BE2C (cell line): ENCODE measurements around the gene PRELP.

Source experiments
- DNase-seq: peaks from one replicate; pipeline ENCODE4 v3.0.0-alpha.2; 2020
- H3K27me3 ChIP-seq: fragments of 250-450 bp; sonication (Bioruptor Pico); 2 replicates; pipeline ENCODE4 v1.5.1; 2020; ENCODE audit warnings: mild to moderate bottlenecking
- H3K36me3 ChIP-seq: fragments of 250-450 bp; sonication (Bioruptor Pico); 2 replicates; pipeline ENCODE4 v1.5.1; 2020; ENCODE audit warnings: mild to moderate bottlenecking
- H3K4me1 ChIP-seq: fragments of 250-450 bp; sonication (Bioruptor Pico); 2 replicates; pipeline ENCODE4 v1.5.1; 2020
- H3K4me3 ChIP-seq: 2 replicates; pipeline ENCODE4 v1.5.1; 2011; ENCODE audit warnings: low read depth, low read length
- H3K9me3 ChIP-seq: fragments of 250-450 bp; sonication (Bioruptor Pico); 2 replicates; pipeline ENCODE4 v1.5.1; 2020
- TF ChIP-seq, protein P1 (sequence below): IDR thresholded peaks from 2 replicates; pipeline ENCODE4 v1.5.1; 2012; ENCODE audit warnings: mild to moderate bottlenecking, low read depth, low read length

The PRELP gene

DNA sequence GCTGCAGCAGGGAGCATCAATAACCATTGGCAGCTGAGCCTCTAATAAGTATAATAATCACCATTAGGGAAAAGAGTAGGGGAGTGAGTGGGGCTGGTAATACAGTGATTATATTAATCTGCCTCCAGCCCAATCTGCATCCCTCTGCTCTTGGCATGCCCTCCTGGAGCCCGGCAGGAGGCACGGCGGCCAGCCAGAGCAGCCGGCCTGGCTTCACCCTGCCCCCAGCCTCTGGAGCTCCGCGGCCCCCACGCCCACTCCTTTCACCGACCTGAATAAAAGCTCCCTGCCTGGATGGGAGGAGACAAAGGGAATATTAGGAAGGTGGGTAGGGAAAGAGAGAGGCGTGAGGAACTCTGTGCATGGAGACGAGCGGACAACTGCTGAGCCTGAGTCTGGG lies 46.6 kb downstream of the PRELP start:
- H3K4me1 ChIP-seq, result peaks cover 41% of the 10 kb centered on the region
- no peak overlapping the region for H3K4me3 ChIP-seq
- H3K27me3 ChIP-seq, result no peaks in the 10 kb centered on the region
- TF ChIP-seq, protein P1, sequence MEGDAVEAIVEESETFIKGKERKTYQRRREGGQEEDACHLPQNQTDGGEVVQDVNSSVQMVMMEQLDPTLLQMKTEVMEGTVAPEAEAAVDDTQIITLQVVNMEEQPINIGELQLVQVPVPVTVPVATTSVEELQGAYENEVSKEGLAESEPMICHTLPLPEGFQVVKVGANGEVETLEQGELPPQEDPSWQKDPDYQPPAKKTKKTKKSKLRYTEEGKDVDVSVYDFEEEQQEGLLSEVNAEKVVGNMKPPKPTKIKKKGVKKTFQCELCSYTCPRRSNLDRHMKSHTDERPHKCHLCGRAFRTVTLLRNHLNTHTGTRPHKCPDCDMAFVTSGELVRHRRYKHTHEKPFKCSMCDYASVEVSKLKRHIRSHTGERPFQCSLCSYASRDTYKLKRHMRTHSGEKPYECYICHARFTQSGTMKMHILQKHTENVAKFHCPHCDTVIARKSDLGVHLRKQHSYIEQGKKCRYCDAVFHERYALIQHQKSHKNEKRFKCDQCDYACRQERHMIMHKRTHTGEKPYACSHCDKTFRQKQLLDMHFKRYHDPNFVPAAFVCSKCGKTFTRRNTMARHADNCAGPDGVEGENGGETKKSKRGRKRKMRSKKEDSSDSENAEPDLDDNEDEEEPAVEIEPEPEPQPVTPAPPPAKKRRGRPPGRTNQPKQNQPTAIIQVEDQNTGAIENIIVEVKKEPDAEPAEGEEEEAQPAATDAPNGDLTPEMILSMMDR, result no peak
- no peaks in the 10 kb centered on the region for H3K9me3 ChIP-seq
- H3K36me3 ChIP-seq, result no peaks in the 10 kb centered on the region
- DNase-seq, result peak; percentile 58

DNA sequence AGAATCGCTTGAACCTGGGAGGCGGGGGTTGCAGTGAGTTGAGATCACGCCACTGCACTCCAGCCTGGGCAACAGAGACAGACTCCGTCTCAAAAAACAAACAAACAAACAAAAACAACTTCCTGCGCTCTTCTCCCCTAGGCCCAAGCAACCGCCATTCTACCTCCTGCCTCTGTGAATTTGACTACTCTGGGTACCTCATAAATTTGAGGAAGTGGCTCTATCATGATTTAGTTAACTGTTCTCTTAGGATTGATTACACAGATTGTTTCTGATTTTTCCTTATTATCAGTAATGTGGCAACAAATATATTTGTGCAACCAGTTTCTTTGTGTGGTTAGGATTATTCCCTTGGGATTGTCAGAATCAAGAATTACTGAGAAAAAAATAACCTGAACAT lies 48.1 kb downstream of the PRELP start:
- Histone ChIP-seq H3K4me3 (no peak overlapping the region), H3K36me3 (no peaks in the 10 kb centered on the region), H3K9me3 (no peaks in the 10 kb centered on the region), H3K27me3 (no peaks in the 10 kb centered on the region), H3K4me1 (peaks cover 41% of the 10 kb centered on the region)
- no peak for DNase-seq
- TF ChIP-seq, protein P1, result no peak

DNA sequence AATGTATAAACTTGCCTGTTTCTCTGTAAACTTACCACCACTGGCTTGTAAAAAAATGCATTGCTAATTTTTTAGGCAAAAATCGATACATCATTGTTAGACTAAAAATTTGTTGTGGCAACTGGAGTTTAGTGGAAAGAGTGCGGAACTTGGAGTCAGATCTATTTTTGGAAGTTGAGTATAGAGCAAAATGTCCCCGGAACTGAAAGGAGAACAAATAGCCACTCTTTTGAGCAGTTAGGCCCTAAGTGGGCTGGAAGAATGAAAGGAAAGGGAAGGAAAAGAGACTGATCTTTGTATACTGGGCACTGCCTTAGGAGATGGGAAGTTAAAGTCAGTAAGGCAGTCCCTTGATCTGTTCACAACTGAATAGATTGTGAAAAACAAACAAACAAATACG lies 48.5 kb downstream of the PRELP start:
- Histone ChIP-seq H3K4me1 (peaks cover 40% of the 10 kb centered on the region), H3K9me3 (no peaks in the 10 kb centered on the region), H3K27me3 (no peaks in the 10 kb centered on the region), H3K4me3 (no peak overlapping the region), H3K36me3 (no peaks in the 10 kb centered on the region)
- TF ChIP-seq, protein P1, result no peak
- no peak for DNase-seq

DNA sequence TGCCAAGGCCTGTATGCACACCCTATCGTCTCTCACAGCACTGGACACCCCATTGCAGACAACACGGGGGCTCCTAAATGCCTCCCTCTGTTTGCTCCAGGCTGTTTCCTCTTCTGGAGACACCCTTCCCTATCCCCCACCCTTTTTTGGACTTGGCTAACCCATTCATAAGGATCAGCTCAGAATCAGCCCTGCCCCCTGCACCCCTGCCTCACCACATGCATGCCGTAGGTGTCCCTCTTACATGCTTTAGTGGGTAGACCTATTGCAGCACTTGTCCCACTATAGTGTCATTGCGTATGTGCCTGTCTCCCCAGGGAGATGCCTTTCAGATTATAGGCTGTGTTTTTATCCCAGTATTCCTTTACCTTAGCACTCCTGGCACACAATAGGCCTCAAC lies 49.2 kb downstream of the PRELP start:
- H3K27me3 ChIP-seq, result no peaks in the 10 kb centered on the region
- H3K9me3 ChIP-seq, result no peaks in the 10 kb centered on the region
- no peaks in the 10 kb centered on the region for H3K36me3 ChIP-seq
- no peak overlapping the region for H3K4me3 ChIP-seq
- H3K4me1 ChIP-seq, result peaks cover 33% of the 10 kb centered on the region
- TF ChIP-seq, protein P1, result no peak
- DNase-seq, result no peak

DNA sequence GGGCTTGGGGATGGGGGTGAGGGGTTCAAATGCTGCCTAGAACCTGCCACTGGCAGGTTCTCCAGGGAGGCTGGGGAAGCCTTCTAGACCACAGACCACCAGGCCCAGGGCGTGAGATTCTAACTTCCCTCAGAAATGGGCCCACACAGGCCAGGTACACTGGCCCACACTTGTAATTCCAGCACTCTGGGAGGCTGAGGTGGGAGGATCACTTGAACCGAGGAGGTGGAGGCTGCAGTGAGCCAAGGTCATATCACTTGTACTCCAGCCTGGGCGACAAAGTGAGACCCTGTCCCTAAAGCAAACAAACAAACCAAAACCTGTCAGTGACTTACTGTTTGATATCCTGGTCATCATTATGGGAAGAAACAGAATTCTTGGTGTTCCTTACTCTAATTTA lies 50.1 kb downstream of the PRELP start:
- Histone ChIP-seq H3K4me1 (peaks cover 28% of the 10 kb centered on the region), H3K4me3 (no peak overlapping the region), H3K27me3 (no peaks in the 10 kb centered on the region), H3K36me3 (no peaks in the 10 kb centered on the region), H3K9me3 (no peaks in the 10 kb centered on the region)
- TF ChIP-seq, protein P1, result no peak
- no peak for DNase-seq

DNA sequence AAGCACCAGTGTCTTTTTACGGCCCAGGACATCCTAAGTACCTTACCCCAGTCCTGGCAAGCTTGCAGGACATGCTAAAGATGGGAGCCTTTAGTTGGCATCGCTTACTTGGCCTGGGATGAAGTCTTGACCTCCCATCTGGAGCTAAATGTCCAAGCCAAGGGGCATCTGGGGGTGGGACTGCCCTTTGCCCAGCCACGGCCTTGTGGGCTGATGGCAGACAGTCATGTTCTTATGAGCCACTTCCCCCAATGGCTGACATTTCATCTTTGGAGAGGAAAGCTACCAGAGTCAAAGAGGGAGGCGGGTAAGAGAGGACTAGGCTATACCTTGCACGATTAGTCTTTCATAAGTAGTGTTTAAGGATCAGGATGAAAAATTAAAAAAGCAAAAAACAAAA lies 50.5 kb downstream of the PRELP start:
- no peak overlapping the region for H3K4me3 ChIP-seq
- TF ChIP-seq, protein P1, result no peak
- H3K9me3 ChIP-seq, result no peaks in the 10 kb centered on the region
- H3K27me3 ChIP-seq, result no peaks in the 10 kb centered on the region
- no peak for DNase-seq
- no peaks in the 10 kb centered on the region for H3K36me3 ChIP-seq
- H3K4me1 ChIP-seq, result peaks cover 23% of the 10 kb centered on the region
